Gastrocnemius medialis (tissue), 4 donors: ENCODE measurements around the gene ENDOU. TPM values are rescaled to one million over a fixed set of nuclear protein-coding genes. Genes with fewer than 3 reads are reported as not detected.
A peak's percentile ranks its signal among the peaks of the same experiment; 100 is the strongest.

Experiments
- ATAC-seq, 2 donors: fragments of 150-250 bp; one replicate each; pipeline ENCODE4 v1.9.1; 2016
- DNase-seq, 2 donors: peaks; one replicate each; pipeline ENCODE4 v3.0.0-alpha.2; 2019
- H3K27ac ChIP-seq, 4 donors: fragments of 200-600 bp; sonication (generic); 1 replicate in 1 of 4; 2 replicates in 3 of 4; pipeline ENCODE4 v1.5.1; 2016 to 2018; ENCODE audit warnings: mild to moderate bottlenecking in 2 of 4, moderate library complexity in 1 of 4
- H3K27me3 ChIP-seq, 3 donors: fragments of 200-600 bp; sonication (generic) in 2 of 3; 1 replicate in 1 of 3; 2 replicates in 2 of 3; pipeline versions ENCODE4 v1.5.1 to v1.6.0; 2016 to 2019; ENCODE audit warnings: mild to moderate bottlenecking in 1 of 3, moderate library complexity in 1 of 3
- H3K36me3 ChIP-seq, 2 donors: fragments of 200-600 bp; sonication (generic) in 1 of 2; one replicate each; pipeline ENCODE4 v1.5.1; 2017 to 2018
- H3K4me1 ChIP-seq, 2 donors: fragments of 200-600 bp; sonication (generic) in 1 of 2; one replicate each; pipeline ENCODE4 v1.5.1; 2016 to 2017; ENCODE audit warnings: mild to moderate bottlenecking in 2 of 2
- H3K4me3 ChIP-seq, 4 donors: fragments of 200-600 bp; sonication (generic) in 3 of 4; 1 replicate in 1 of 4; 2 replicates in 3 of 4; pipeline ENCODE4 v1.5.1; 2016 to 2019; ENCODE audit warnings: mild to moderate bottlenecking in 2 of 4
- H3K9me3 ChIP-seq, 3 donors: fragments of 200-600 bp; sonication (generic) in 2 of 3; 1 replicate in 1 of 3; 2 replicates in 2 of 3; pipeline ENCODE4 v1.5.1; 2016 to 2019
- POLR2A ChIP-seq, 2 donors: fragments of 450-650 bp; IDR thresholded peaks; one replicate each; pipeline ENCODE4 v1.6.1; 2017; ENCODE audit warnings: antibody characterized with exemption in 2 of 2, mild to moderate bottlenecking in 2 of 2, moderate library complexity in 2 of 2
- in situ Hi-C, 4 donors: fragments of 200-750 bp; cut with MboI; loops; one replicate each; pipeline versions ENCODE4 v1.15.0 to v1.8.0; 2017; ENCODE audit warnings: low sequenced_read_pairs in 4 of 4
- intact Hi-C: fragments of 100-400 bp; cut with DNase I; formaldehyde crosslinking; loops from one replicate; pipeline ENCODE4 v1.15.1; 2023; ENCODE audit warnings: low total_unique reads
- total RNA-seq, 4 donors: library from RNA; depleted of rRNA; stranded (reverse); fragments of >200 nt; gene quantifications; one replicate each; pipeline versions ENCODE4 v1.1.0 to v1.2.3, GENCODE V29; 2016
- TF ChIP-seq, protein P1 (sequence below), 5 experiments: fragments of 450-650 bp in 3 of 5; fragments of 200-600 bp in 2 of 5; sonication (generic) in 2 of 5; IDR thresholded peaks in 4 of 5; conservative IDR thresholded peaks in 1 of 5; 1 replicate in 4 of 5; 2 replicates in 1 of 5; pipeline ENCODE4 v1.5.1; 2016 to 2019; ENCODE audit warnings: antibody characterized with exemption in 5 of 5, mild to moderate bottlenecking in 3 of 5, moderate library complexity in 3 of 5

Gene ENDOU
- total RNA-seq, 4 donors from 2014 or later, result 0.16 TPM; not detected in 3

DNA sequence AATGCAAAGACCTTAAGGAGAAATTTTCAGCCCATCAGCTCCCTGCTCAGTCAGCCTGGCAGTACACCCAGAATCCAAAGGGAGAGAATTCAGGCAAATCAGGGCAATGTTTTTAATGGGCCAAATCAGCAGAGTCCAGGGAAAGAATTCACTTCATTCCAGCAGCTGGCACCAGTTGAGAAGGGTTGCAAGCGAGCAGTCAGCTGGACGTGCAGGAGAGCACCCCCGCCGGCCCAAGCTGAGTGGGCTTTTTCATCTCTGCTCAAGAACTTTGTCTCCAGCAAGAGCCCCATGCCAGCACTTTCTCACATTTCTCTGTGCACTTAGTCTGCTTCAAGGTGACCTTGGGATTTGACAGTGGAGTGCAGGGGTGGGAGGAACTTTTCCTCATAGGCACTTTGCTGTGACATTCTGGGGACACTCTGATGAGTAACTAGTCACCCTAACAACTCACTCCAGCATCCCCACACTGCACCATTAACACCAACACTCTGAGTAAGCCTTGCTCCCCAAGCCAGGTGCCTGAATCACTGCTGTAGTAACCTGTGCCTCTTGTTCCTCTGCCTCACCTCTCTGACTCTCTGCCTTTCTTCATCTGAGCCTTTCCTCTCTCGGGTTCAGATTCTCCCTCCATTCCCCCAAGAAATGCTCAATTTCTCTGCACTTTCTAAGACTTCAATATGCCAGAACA lies 2.2 kb downstream of the ENDOU start:
- Histone ChIP-seq H3K27me3 (no peaks in the 10 kb centered on the region), H3K36me3 (no peaks in the 10 kb centered on the region), H3K4me1 (peaks cover 2 to 12% of the 10 kb centered on the region in 2 donors), H3K4me3 (no peak overlapping the region), H3K9me3 (no peaks in the 10 kb centered on the region), H3K27ac (no peak overlapping the region)
- no peak for DNase-seq
- intact Hi-C loops (no loop called here), in situ Hi-C loops (no loop called here)
- ATAC-seq, result no peak
- no peak for TF ChIP-seq POLR2A (IDR thresholded peaks at IDR 0.05)
- TF ChIP-seq, protein P1, sequence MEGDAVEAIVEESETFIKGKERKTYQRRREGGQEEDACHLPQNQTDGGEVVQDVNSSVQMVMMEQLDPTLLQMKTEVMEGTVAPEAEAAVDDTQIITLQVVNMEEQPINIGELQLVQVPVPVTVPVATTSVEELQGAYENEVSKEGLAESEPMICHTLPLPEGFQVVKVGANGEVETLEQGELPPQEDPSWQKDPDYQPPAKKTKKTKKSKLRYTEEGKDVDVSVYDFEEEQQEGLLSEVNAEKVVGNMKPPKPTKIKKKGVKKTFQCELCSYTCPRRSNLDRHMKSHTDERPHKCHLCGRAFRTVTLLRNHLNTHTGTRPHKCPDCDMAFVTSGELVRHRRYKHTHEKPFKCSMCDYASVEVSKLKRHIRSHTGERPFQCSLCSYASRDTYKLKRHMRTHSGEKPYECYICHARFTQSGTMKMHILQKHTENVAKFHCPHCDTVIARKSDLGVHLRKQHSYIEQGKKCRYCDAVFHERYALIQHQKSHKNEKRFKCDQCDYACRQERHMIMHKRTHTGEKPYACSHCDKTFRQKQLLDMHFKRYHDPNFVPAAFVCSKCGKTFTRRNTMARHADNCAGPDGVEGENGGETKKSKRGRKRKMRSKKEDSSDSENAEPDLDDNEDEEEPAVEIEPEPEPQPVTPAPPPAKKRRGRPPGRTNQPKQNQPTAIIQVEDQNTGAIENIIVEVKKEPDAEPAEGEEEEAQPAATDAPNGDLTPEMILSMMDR (IDR thresholded peaks at IDR 0.05 in 4 of 5, conservative IDR thresholded peaks at IDR 0.05 in 1 of 5), result no peak

DNA sequence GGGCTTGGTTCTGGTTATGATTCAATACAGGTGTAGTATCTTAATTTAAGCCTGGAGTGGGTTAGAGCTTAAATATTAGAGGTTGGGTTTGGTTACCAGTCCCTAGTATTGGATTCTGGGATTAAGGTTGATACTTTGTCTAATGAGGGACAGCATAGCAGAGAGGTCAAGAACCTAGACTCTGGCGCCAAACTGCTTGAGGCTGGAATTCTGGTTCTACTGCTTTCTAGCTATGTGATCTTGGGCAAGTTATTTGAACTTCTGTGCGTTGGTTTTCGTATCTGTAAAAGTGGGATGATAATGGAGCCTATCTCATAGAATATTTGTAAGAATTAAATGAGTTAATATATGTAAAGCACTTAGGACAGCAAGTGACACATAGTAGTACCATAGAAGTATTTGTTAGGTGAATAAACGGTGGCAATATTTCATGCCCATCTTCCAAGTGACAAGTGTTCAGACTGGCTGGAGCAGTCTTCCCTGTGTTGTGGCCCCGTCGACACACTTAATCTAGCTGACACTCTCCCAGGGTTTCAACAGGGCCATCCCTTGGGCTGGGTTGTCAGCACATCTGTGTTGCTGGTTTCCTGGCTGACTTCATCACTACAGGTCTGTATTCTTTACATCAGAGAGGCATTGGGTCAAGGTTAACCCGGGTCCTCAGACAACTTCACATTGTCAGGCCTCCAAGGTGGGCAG lies 3.0 kb downstream of the ENDOU start:
- ATAC-seq, result no peak

DNA sequence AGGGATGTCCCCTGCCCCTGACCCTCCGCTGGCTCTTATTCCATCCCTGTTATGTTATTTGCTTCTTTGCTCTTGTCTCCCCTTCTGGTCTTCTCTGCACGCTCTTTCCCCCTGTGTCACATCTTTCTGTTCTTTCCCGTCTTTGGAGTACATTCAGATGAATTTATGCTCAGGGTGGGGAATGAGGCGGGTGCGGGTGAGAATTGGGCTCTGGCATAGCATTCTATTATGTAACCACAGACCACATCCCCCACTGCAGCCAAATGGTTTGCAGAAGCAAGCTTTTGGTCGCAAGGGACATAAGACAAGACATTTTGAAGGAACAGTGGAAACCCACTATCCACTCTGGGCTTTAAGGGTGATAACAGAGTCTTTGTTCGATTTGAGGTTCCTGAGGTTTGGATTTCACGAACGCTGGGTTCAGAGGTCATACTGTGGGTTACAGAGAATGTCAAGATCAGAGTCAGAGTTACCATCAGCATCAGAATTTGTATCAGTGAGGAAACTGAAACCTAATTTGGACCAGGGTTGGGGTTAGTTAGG lies 3.8 kb downstream of the ENDOU start:
- Histone ChIP-seq H3K36me3 (no peaks in the 10 kb centered on the region), H3K4me3 (no peak overlapping the region), H3K27ac (no peak overlapping the region), H3K27me3 (no peaks in the 10 kb centered on the region), H3K9me3 (no peaks in the 10 kb centered on the region), H3K4me1 (peaks cover 17 to 27% of the 10 kb centered on the region in 2 donors)
- TF ChIP-seq, protein P1 (IDR thresholded peaks at IDR 0.05 in 4 of 5, conservative IDR thresholded peaks at IDR 0.05 in 1 of 5), result no peak
- TF ChIP-seq POLR2A (IDR thresholded peaks at IDR 0.05), result no peak
- in situ Hi-C loops, result no loop called here
- ATAC-seq, result no peak
- intact Hi-C loops, result no loop called here
- DNase-seq, result no peak

More for the DNA sequence above, 3.0 kb downstream of the ENDOU start:
- no peak for DNase-seq
- in situ Hi-C loops (no loop called here), intact Hi-C loops (no loop called here)
- Histone ChIP-seq H3K4me1 (peaks cover 10 to 19% of the 10 kb centered on the region in 2 donors), H3K27me3 (no peaks in the 10 kb centered on the region), H3K36me3 (no peaks in the 10 kb centered on the region), H3K4me3 (no peak overlapping the region), H3K27ac (no peak overlapping the region), H3K9me3 (no peaks in the 10 kb centered on the region)
- TF ChIP-seq POLR2A (IDR thresholded peaks at IDR 0.05), result no peak
- TF ChIP-seq, protein P1 (IDR thresholded peaks at IDR 0.05 in 4 of 5, conservative IDR thresholded peaks at IDR 0.05 in 1 of 5), result no peak

DNA sequence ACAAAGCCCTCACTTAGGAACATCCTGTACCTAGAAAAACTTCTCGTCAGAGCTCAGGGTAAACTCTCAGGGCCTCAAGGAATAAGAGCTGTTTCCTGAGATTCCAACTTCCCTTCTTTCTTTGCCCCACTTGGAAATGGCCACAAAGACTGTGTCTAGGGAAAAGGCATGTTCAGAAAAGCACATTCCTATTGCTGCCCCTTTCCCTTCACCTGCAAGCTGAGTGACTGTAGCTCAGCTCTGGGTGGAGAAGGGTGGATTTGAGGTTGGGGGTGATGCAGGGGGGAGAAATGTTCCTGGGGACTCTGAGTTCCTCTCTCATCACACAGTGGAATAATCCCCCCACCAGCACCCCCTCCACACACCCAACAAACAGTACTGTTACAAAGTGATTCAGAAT lies 6.8 kb downstream of the ENDOU start:
- Histone ChIP-seq H3K4me3 (no peak overlapping the region), H3K4me1 (peaks cover 32 to 48% of the 10 kb centered on the region in 2 donors), H3K9me3 (no peaks in the 10 kb centered on the region), H3K27ac (peak overlapping the region; percentile 76 to 85 (median 81)), H3K27me3 (no peaks in the 10 kb centered on the region), H3K36me3 (no peaks in the 10 kb centered on the region)
- intact Hi-C loops (loop anchor here (5.0 to 10.0 kb wide), 2 partner anchors 39 to 476 kb away; partner anchors contain the start of gene RAPGEF3), in situ Hi-C loops (loop anchor here in 3 of 4 donors (10.0 kb wide), 2 partner anchors 56 to 116 kb away; partner anchors contain the start of gene SLC48A1 (in 2 of the 3))
- peak; percentile 29 to 47 for ATAC-seq
- DNase-seq, result no peak
- no peak for TF ChIP-seq POLR2A (IDR thresholded peaks at IDR 0.05)
- TF ChIP-seq, protein P1 (IDR thresholded peaks at IDR 0.05 in 4 of 5, conservative IDR thresholded peaks at IDR 0.05 in 1 of 5), result no peak
